ACC112 (cell line): ENCODE measurements around the gene PRPS1.

ENCODE experiments used
- H2AFZ ChIP-seq: fragments of 200-600 bp; sonication (generic); one replicate; pipeline ENCODE4 v1.6.0; 2017; ENCODE audit warnings: antibody characterized with exemption, low read length; ENCODE audit not compliant: unreplicated experiment
- H3K27ac ChIP-seq: fragments of 200-600 bp; sonication (generic); 2 replicates; pipeline ENCODE4 v1.5.1; 2014; ENCODE audit warnings: low read depth, mild to moderate bottlenecking, antibody characterized with exemption, low read length, moderate library complexity
- H3K27me3 ChIP-seq: fragments of 200-600 bp; sonication (generic); 2 replicates; pipeline ENCODE4 v1.6.1; 2014; ENCODE audit warnings: mild to moderate bottlenecking, antibody characterized with exemption, low read length, moderate library complexity, mixed read lengths; ENCODE audit not compliant: insufficient read depth
- H3K36me3 ChIP-seq: fragments of 200-600 bp; sonication (generic); 2 replicates; pipeline ENCODE4 v1.6.1; 2016; ENCODE audit warnings: mild to moderate bottlenecking, antibody characterized with exemption, low read length, moderate library complexity, mixed read lengths; ENCODE audit not compliant: insufficient read depth
- H3K4me1 ChIP-seq: fragments of 200-600 bp; sonication (generic); one replicate; pipeline ENCODE4 v1.6.1; 2016; ENCODE audit warnings: low read length, mixed read lengths; ENCODE audit not compliant: insufficient read depth, unreplicated experiment, control insufficient read depth
- H3K4me3 ChIP-seq: fragments of 200-600 bp; sonication (generic); 2 replicates; pipeline ENCODE4 v1.5.1; 2014; ENCODE audit warnings: mild to moderate bottlenecking, low read depth, low read length
- H3K79me2 ChIP-seq: fragments of 200-600 bp; sonication (generic); one replicate; pipeline ENCODE4 v1.6.0; 2016; ENCODE audit warnings: low read length; ENCODE audit not compliant: control insufficient read depth, unreplicated experiment, insufficient read depth

The PRPS1 gene

GRCh38 chrX:107629540-107629909 is 1.2 kb downstream of the PRPS1 start:
- peaks cover 41% of the 10 kb centered on the region for H3K79me2 ChIP-seq
- H3K4me3 ChIP-seq: peak overlapping the region; percentile 94
- H3K27ac ChIP-seq: no peak overlapping the region
- no peak overlapping the region for H2AFZ ChIP-seq
- H3K4me1 ChIP-seq: peaks cover 22% of the 10 kb centered on the region
- H3K36me3 ChIP-seq: no peaks in the 10 kb centered on the region
- no peaks in the 10 kb centered on the region for H3K27me3 ChIP-seq

GRCh38 chrX:107630031-107630689 is 1.9 kb downstream of the PRPS1 start:
- Histone ChIP-seq H3K27me3 (no peaks in the 10 kb centered on the region), H3K79me2 (peaks cover 44% of the 10 kb centered on the region), H3K4me1 (peaks cover 22% of the 10 kb centered on the region), H3K36me3 (no peaks in the 10 kb centered on the region), H3K4me3 (peak overlapping the region; percentile 94), H3K27ac (no peak overlapping the region), H2AFZ (no peak overlapping the region)

- Histone ChIP-seq H3K4me3 (no peak overlapping the region), H3K27me3 (no peaks in the 10 kb centered on the region), H3K36me3 (no peaks in the 10 kb centered on the region), H3K79me2 (peaks cover 59% of the 10 kb centered on the region), H2AFZ (no peak overlapping the region), H3K4me1 (peaks cover 20% of the 10 kb centered on the region), H3K27ac (no peak overlapping the region)
These were observed 4.0 kb downstream of the PRPS1 start for GRCh38 chrX:107632346-107632745.

GRCh38 chrX:107646735-107647134 is 18.4 kb downstream of the PRPS1 start:
- H3K27ac ChIP-seq: no peak overlapping the region
- no peaks in the 10 kb centered on the region for H3K27me3 ChIP-seq
- no peak overlapping the region for H2AFZ ChIP-seq
- H3K4me1 ChIP-seq: no peaks in the 10 kb centered on the region
- no peaks in the 10 kb centered on the region; the same call in 1 of the 2 replicates for H3K36me3 ChIP-seq
- H3K4me3 ChIP-seq: no peak overlapping the region
- H3K79me2 ChIP-seq: no peaks in the 10 kb centered on the region

- no peak overlapping the region for H3K27ac ChIP-seq
- H3K79me2 ChIP-seq: no peaks in the 10 kb centered on the region
- no peak overlapping the region for H2AFZ ChIP-seq
- H3K36me3 ChIP-seq: no peaks in the 10 kb centered on the region; the same call in 1 of the 2 replicates
- H3K27me3 ChIP-seq: no peaks in the 10 kb centered on the region
- no peak overlapping the region for H3K4me3 ChIP-seq
- H3K4me1 ChIP-seq: no peaks in the 10 kb centered on the region
These were observed 20.0 kb downstream of the PRPS1 start for GRCh38 chrX:107648332-107648731.

- H3K27me3 ChIP-seq: no peaks in the 10 kb centered on the region
- H3K79me2 ChIP-seq: no peaks in the 10 kb centered on the region
- no peaks in the 10 kb centered on the region for H3K36me3 ChIP-seq
- peak overlapping the region; percentile 85 for H3K27ac ChIP-seq
- no peak overlapping the region for H3K4me3 ChIP-seq
- H2AFZ ChIP-seq: no peak overlapping the region
- peaks cover 9% of the 10 kb centered on the region for H3K4me1 ChIP-seq
These were observed 26.2 kb downstream of the PRPS1 start for GRCh38 chrX:107654566-107654871.

- no peaks in the 10 kb centered on the region for H3K36me3 ChIP-seq
- no peaks in the 10 kb centered on the region for H3K27me3 ChIP-seq
- peak overlapping the region; percentile 85 for H3K27ac ChIP-seq
- H3K4me1 ChIP-seq: peaks cover 9% of the 10 kb centered on the region
- H3K4me3 ChIP-seq: peak overlapping the region; percentile 39
- H2AFZ ChIP-seq: no peak overlapping the region
- no peaks in the 10 kb centered on the region for H3K79me2 ChIP-seq
These were observed 26.8 kb downstream of the PRPS1 start for GRCh38 chrX:107654872-107655761.

- H3K79me2 ChIP-seq: no peaks in the 10 kb centered on the region
- no peak overlapping the region for H3K4me3 ChIP-seq
- H3K36me3 ChIP-seq: no peaks in the 10 kb centered on the region
- peaks cover 9% of the 10 kb centered on the region for H3K4me1 ChIP-seq
- H3K27me3 ChIP-seq: no peaks in the 10 kb centered on the region
- no peak overlapping the region for H2AFZ ChIP-seq
- H3K27ac ChIP-seq: no peak overlapping the region
These were observed 28.7 kb downstream of the PRPS1 start for GRCh38 chrX:107656978-107657377.

GRCh38 chrX:107658660-107659059 is 30.4 kb downstream of the PRPS1 start:
- Histone ChIP-seq H2AFZ (no peak overlapping the region), H3K4me3 (no peak overlapping the region), H3K27ac (no peak overlapping the region), H3K27me3 (no peaks in the 10 kb centered on the region), H3K4me1 (peaks cover 9% of the 10 kb centered on the region), H3K79me2 (no peaks in the 10 kb centered on the region), H3K36me3 (no peaks in the 10 kb centered on the region)

- H3K27me3 ChIP-seq: no peaks in the 10 kb centered on the region
- H2AFZ ChIP-seq: no peak overlapping the region
These were observed 31.0 kb downstream of the PRPS1 start for GRCh38 chrX:107659286-107659685.

GRCh38 chrX:107659768-107660167 is 31.5 kb downstream of the PRPS1 start:
- peaks cover 6% of the 10 kb centered on the region for H3K4me1 ChIP-seq
- H2AFZ ChIP-seq: no peak overlapping the region
- no peak overlapping the region for H3K27ac ChIP-seq
- no peaks in the 10 kb centered on the region for H3K36me3 ChIP-seq
- no peaks in the 10 kb centered on the region for H3K27me3 ChIP-seq
- no peak overlapping the region for H3K4me3 ChIP-seq
- no peaks in the 10 kb centered on the region for H3K79me2 ChIP-seq

More at GRCh38 chrX:107659286-107659685, 31.0 kb downstream of the PRPS1 start:
- Histone ChIP-seq H3K27ac (no peak overlapping the region), H3K4me3 (no peak overlapping the region), H3K36me3 (no peaks in the 10 kb centered on the region), H3K79me2 (no peaks in the 10 kb centered on the region), H3K4me1 (peaks cover 9% of the 10 kb centered on the region)
